Mononuclear cell (primary cell): ENCODE data around the gene C6orf58. TPM values are rescaled to one million over a fixed set of nuclear protein-coding genes. Genes with fewer than 3 reads are reported as not detected.
"Not testable (repeated sequence)": the region's sequence is repeated elsewhere in the genome, so short reads cannot be mapped to it uniquely, and the experiment has no call there.

Source experiments
- H3K27me3 ChIP-seq: 2 replicates; pipeline ENCODE4 v1.6.0; 2011; ENCODE audit warnings: low read length, control low read depth; ENCODE audit not compliant: insufficient read depth
- H3K4me1 ChIP-seq: 2 replicates; pipeline ENCODE4 v1.5.1; 2011; ENCODE audit warnings: mild to moderate bottlenecking, low read length, control low read depth; ENCODE audit not compliant: insufficient read depth
- H3K4me3 ChIP-seq: 2 replicates; pipeline ENCODE4 v1.5.1; 2011; ENCODE audit warnings: mild to moderate bottlenecking, low read length, moderate library complexity
- H3K9me3 ChIP-seq: 2 replicates; pipeline ENCODE4 v1.5.1; 2011; ENCODE audit warnings: low read depth, mild to moderate bottlenecking, control low read depth, low read length
- total RNA-seq: library from RNA; depleted of rRNA; stranded (reverse); fragments of >200 nt; gene quantifications from one replicate; pipeline ENCODE4 v1.2.3, GENCODE V29; 2012

C6orf58 gene
- total RNA-seq, 1 donor: not detected

DNA sequence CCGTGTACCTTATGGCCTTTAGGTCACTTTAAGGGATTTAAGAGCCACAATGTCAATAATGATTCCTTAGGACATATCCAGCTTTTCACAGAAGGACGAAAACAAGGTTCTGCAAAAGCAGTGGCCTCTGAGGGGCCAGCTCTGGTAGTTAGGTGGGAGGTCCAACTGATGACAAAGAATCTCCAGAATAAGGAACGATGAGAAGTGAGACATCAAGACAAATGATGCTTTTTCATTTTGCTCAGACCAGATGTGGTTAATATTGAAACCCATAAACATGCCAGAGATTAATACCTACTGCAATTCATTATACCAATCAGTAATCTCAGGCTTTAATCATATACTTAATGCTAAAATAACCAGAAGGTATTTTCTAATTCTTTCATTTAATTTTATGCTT is 1.9 kb downstream of the C6orf58 start:
- Histone ChIP-seq H3K9me3 (no peaks in the 10 kb centered on the region), H3K4me1 (no peaks in the 10 kb centered on the region), H3K27me3 (peaks cover 3% of the 10 kb centered on the region), H3K4me3 (no peak overlapping the region)

- no peak overlapping the region for H3K4me3 ChIP-seq
- H3K27me3 ChIP-seq: peaks cover 3% of the 10 kb centered on the region
- H3K9me3 ChIP-seq: no peaks in the 10 kb centered on the region
- no peaks in the 10 kb centered on the region for H3K4me1 ChIP-seq
Measured at GRCh38 chr6:127581576-127581975, 4.6 kb downstream of the C6orf58 start.

GRCh38 chr6:127582777-127583462 is 5.9 kb downstream of the C6orf58 start:
- H3K4me3 ChIP-seq: no peak overlapping the region
- H3K27me3 ChIP-seq: peaks cover 3% of the 10 kb centered on the region
- no peaks in the 10 kb centered on the region for H3K9me3 ChIP-seq
- no peaks in the 10 kb centered on the region for H3K4me1 ChIP-seq

GRCh38 chr6:127585123-127585522 is 8.1 kb downstream of the C6orf58 start:
- H3K4me3 ChIP-seq: no peak overlapping the region

DNA sequence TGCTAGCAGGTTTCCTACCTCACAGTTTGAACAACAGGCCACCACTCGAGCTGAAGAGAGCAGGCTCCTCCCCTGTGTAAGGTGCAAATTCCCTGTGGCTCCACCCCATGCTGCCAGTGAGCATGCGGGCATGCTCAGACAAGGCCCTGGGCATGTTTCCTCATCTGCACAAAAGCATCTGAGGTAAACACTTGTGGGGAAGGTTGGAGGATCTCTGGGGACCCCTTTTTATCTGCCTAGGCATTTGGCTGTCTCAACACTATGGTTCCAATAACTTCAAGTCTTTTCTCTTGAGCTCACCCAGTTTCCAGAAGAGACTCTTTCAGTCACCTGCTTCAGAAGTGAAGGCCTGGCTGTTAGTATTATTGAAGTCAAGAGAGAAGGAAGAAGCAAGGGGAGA is 9.4 kb downstream of the C6orf58 start:
- no peaks in the 10 kb centered on the region for H3K4me1 ChIP-seq
- no peaks in the 10 kb centered on the region for H3K27me3 ChIP-seq
- H3K4me3 ChIP-seq: no peak overlapping the region
- H3K9me3 ChIP-seq: no peaks in the 10 kb centered on the region

More at GRCh38 chr6:127585123-127585522, 8.1 kb downstream of the C6orf58 start:
- H3K4me1 ChIP-seq: no peaks in the 10 kb centered on the region
- H3K9me3 ChIP-seq: no peaks in the 10 kb centered on the region
- H3K27me3 ChIP-seq: no peaks in the 10 kb centered on the region

DNA sequence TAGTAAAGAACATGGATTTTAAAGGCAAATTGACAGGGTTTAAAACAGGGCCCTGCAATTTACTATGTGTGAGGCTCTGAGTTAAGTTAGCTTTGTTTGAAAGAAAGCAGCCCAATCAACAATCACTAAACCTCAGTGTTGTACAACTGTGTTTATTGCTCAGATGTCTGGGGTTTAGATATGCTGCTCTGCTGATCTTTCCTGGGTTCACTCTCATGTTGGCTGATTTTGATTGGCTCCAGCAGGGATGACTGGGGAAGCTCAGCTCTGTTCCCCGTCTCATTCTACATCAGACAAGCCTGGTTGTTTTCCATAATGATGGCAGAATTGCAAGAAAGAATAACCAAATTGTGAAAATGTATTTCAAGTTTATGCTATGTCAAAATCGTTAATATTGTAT is 10.9 kb downstream of the C6orf58 start:
- H3K4me3 ChIP-seq: no peak overlapping the region
- H3K4me1 ChIP-seq: no peaks in the 10 kb centered on the region
- H3K9me3 ChIP-seq: no peaks in the 10 kb centered on the region
- no peaks in the 10 kb centered on the region for H3K27me3 ChIP-seq

GRCh38 chr6:127589135-127589534 is 12.2 kb downstream of the C6orf58 start:
- Histone ChIP-seq H3K4me1 (no peaks in the 10 kb centered on the region), H3K9me3 (no peaks in the 10 kb centered on the region), H3K4me3 (no peak overlapping the region), H3K27me3 (no peaks in the 10 kb centered on the region)

DNA sequence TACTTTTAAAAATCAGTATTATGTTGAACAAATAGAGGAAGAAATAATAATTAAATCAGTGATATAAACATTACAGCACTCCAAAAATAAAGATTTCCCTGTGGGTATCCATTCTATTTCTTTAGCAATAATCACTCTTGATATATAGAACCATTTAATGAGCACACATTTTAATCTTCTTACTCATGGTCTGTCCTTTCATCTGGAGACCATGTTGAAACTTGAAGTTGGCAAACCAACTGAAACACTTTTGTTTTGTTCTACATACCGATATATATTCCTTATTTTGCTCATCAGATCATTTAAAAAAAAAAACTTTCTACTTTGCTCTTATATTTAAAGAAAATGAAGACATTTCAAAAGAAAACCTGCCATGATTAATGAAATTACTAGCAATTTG is 13.4 kb downstream of the C6orf58 start:
- no peaks in the 10 kb centered on the region for H3K4me1 ChIP-seq
- no peaks in the 10 kb centered on the region for H3K27me3 ChIP-seq
- no peaks in the 10 kb centered on the region for H3K9me3 ChIP-seq
- no peak overlapping the region for H3K4me3 ChIP-seq

- Histone ChIP-seq H3K4me3 (no peak overlapping the region), H3K4me1 (no peaks in the 10 kb centered on the region), H3K9me3 (no peaks in the 10 kb centered on the region), H3K27me3 (no peaks in the 10 kb centered on the region)
Measured at GRCh38 chr6:127592964-127593363, 16.0 kb downstream of the C6orf58 start.

DNA sequence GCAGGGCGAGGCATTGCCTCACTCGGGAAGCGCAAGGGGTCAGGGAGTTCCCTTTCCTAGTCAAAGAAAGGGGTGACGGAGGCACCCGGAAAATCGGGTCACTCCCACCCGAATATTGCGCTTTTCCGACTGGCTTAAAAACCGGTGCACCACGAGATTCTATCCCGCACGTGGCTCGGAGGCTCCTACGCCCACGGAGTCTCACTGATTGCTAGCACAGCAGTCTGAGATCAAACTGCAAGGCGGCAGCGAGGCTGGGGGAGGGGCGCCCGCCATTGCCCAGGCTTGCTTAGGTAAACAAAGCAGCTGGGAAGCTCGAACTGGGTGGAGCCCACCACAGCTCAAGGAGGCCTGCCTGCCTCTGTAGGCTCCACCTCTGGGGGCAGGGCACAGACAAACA is 16.5 kb downstream of the C6orf58 start:
- H3K4me3 ChIP-seq, H3K4me1 ChIP-seq, H3K9me3 ChIP-seq, H3K27me3 ChIP-seq: not testable (repeated sequence)

GRCh38 chr6:127606131-127606562 is 29.2 kb downstream of the C6orf58 start:
- no peak overlapping the region for H3K4me3 ChIP-seq
- no peaks in the 10 kb centered on the region for H3K27me3 ChIP-seq
- H3K4me1 ChIP-seq: no peaks in the 10 kb centered on the region
- H3K9me3 ChIP-seq: no peaks in the 10 kb centered on the region

GRCh38 chr6:127608554-127609270 is 31.7 kb downstream of the C6orf58 start:
- Histone ChIP-seq H3K27me3 (no peaks in the 10 kb centered on the region), H3K9me3 (no peaks in the 10 kb centered on the region), H3K4me3 (no peak overlapping the region)

DNA sequence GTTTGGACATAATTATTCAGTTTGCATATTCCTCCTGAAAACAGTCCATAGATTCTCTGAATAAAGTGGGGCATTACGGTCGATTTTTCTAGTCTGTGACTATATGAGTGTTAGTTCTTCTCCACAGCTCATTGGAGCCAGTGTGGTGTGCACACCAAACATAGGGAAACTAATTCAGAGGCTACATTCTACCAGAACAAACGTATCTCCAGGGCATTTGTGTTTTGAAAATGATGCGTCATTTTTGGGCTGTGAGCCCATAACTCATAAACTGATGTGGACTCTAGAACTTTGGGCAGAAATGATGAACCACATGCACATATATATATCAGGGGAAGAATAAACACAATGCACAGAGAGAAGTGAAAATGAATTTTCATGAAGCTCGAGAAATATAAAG is 41.8 kb downstream of the C6orf58 start:
- no peaks in the 10 kb centered on the region for H3K9me3 ChIP-seq
- no peaks in the 10 kb centered on the region for H3K27me3 ChIP-seq
- H3K4me3 ChIP-seq: no peak overlapping the region
- H3K4me1 ChIP-seq: no peaks in the 10 kb centered on the region

More at GRCh38 chr6:127608554-127609270, 31.7 kb downstream of the C6orf58 start:
- H3K4me1 ChIP-seq: no peaks in the 10 kb centered on the region

DNA sequence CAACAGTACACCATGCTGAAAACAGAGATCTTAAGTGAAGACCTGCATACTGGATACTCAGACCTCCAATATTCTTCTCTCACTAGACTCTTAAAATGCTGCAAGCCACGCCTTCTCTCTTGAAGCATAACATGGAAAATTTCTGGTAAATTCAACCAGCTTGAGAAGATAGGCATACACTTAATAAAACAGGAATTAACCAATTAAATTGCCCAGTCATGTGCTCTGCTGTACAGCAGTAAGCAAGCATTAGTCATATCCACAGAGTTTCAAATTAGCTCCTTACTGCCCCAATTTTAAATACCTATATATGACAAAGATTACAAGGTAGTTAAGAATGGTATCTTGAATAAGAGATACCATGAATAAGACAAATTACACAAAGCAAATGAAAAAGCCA is 53.8 kb downstream of the C6orf58 start:
- H3K4me3 ChIP-seq: no peak overlapping the region
- H3K27me3 ChIP-seq: no peaks in the 10 kb centered on the region
- no peaks in the 10 kb centered on the region for H3K4me1 ChIP-seq
- H3K9me3 ChIP-seq: no peaks in the 10 kb centered on the region

GRCh38 chr6:127634178-127634577 is 57.2 kb downstream of the C6orf58 start:
- Histone ChIP-seq H3K9me3 (no peaks in the 10 kb centered on the region), H3K4me1 (no peaks in the 10 kb centered on the region), H3K27me3 (no peaks in the 10 kb centered on the region), H3K4me3 (no peak overlapping the region)

GRCh38 chr6:127635091-127635490 is 58.1 kb downstream of the C6orf58 start:
- H3K27me3 ChIP-seq: no peaks in the 10 kb centered on the region
- H3K9me3 ChIP-seq: no peaks in the 10 kb centered on the region
- no peaks in the 10 kb centered on the region for H3K4me1 ChIP-seq
- H3K4me3 ChIP-seq: no peak overlapping the region
